Skeletal muscle satellite cell (primary cell): ENCODE results near the gene KLK2.

Experiments
- H3K27me3 ChIP-seq: 2 replicates; pipeline ENCODE4 v1.7.0; 2013; ENCODE audit warnings: low read length; ENCODE audit not compliant: control insufficient read depth, insufficient read depth
- H3K36me3 ChIP-seq: 2 replicates; pipeline ENCODE4 v1.7.0; 2013; ENCODE audit warnings: mild to moderate bottlenecking, control low read depth, low read length; ENCODE audit not compliant: insufficient read depth
- H3K4me1 ChIP-seq: 2 replicates; pipeline ENCODE4 v1.7.0; 2013; ENCODE audit warnings: low read length; ENCODE audit not compliant: control insufficient read depth, insufficient read depth
- H3K4me2 ChIP-seq: 2 replicates; pipeline ENCODE4 v1.7.0; 2013; ENCODE audit warnings: mild to moderate bottlenecking, low read length
- H3K4me3 ChIP-seq: 2 replicates; pipeline ENCODE4 v1.7.0; 2013; ENCODE audit warnings: low read length
- H3K9ac ChIP-seq: 2 replicates; pipeline ENCODE4 v1.7.0; 2013; ENCODE audit warnings: mild to moderate bottlenecking, low read depth, low read length, moderate library complexity
- H3K9me3 ChIP-seq: replicated peaks from 2 replicates; pipeline ENCODE4 v1.7.0; 2013; ENCODE audit warnings: mild to moderate bottlenecking, control low read depth, low read length

The KLK2 gene

GRCh38 chr19:50835785-50836542, 37.3 kb upstream of the KLK2 start:
- peak overlapping the region; percentile 80 for H3K4me3 ChIP-seq
- H3K9me3 ChIP-seq: no peaks in the 10 kb centered on the region
- no peaks in the 10 kb centered on the region for H3K27me3 ChIP-seq
- H3K4me2 ChIP-seq: peak overlapping the region; percentile 97
- H3K9ac ChIP-seq: peak overlapping the region; percentile 56
- no peaks in the 10 kb centered on the region for H3K4me1 ChIP-seq
- no peaks in the 10 kb centered on the region for H3K36me3 ChIP-seq

DNA sequence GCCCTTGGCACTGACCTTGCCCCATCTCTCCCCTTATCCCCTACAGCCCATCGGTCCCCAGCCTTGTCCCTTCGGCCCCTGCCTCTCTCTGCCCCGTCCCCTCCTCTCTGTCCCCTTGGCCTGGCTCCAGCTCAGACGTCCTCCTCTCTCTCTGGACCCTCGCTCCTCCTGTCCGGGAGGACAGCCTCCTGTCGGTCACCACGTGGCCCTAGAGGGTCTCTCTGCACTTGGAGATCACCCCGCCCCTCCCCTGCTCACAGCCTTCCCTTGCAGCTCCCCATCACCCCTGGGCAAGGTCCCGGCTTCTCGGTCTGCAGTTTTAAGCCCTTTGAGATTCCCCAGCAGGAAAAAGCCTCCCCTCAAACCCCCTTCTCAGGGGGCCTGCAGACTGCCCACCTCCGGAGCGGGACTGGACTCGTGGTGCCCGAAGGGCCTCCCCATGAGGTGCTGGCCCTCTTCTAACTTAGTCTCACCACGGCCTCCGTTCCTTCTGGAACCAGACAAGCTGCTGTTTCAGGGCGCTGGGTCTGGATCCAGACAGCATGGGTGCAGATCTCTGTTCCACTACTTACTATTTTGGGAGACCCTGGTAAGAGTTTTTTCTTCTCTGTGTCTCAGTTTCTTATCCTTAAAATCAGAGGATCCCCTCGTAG, 36.6 kb upstream of the KLK2 start:
- H3K9me3 ChIP-seq: no peaks in the 10 kb centered on the region
- no peak overlapping the region for H3K4me3 ChIP-seq
- no peaks in the 10 kb centered on the region for H3K4me1 ChIP-seq
- no peaks in the 10 kb centered on the region for H3K27me3 ChIP-seq
- H3K9ac ChIP-seq: no peak overlapping the region
- no peaks in the 10 kb centered on the region for H3K36me3 ChIP-seq
- H3K4me2 ChIP-seq: peak overlapping the region; percentile 97

- Histone ChIP-seq H3K27me3 (no peaks in the 10 kb centered on the region), H3K9me3 (no peaks in the 10 kb centered on the region), H3K9ac (no peak overlapping the region), H3K4me1 (no peaks in the 10 kb centered on the region), H3K4me3 (no peak overlapping the region), H3K36me3 (no peaks in the 10 kb centered on the region), H3K4me2 (no peak overlapping the region)
These were observed 35.9 kb upstream of the KLK2 start for GRCh38 chr19:50837300-50837699.

DNA sequence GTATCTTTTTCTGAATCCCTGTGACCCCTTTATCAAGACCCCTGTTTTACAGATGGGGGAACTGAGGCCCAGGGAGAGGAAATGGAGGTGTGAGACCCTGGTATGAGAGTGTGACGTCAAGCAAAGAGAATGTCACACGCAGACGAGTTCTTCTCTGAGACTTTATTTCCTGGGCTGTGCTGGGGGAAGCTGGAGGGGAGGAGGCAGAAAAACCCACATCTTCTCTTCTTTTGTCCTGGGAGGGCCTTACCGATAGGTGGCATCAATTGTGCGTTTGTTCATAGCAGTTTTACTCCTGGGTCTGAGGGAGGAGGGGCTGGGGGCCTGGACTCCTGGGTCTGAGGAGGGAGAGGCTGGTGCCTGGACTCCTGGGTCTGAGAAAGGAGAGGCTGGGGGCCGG, 35.0 kb upstream of the KLK2 start:
- Histone ChIP-seq H3K27me3 (no peaks in the 10 kb centered on the region), H3K4me1 (no peaks in the 10 kb centered on the region)

GRCh38 chr19:50839712-50840655, 33.3 kb upstream of the KLK2 start:
- no peak overlapping the region for H3K9ac ChIP-seq
- H3K4me1 ChIP-seq: no peaks in the 10 kb centered on the region
- H3K27me3 ChIP-seq: no peaks in the 10 kb centered on the region
- no peak overlapping the region for H3K4me3 ChIP-seq
- H3K9me3 ChIP-seq: no peaks in the 10 kb centered on the region
- H3K36me3 ChIP-seq: no peaks in the 10 kb centered on the region
- H3K4me2 ChIP-seq: no peak overlapping the region

More for the DNA sequence above, 35.0 kb upstream of the KLK2 start:
- Histone ChIP-seq H3K9ac (no peak overlapping the region), H3K9me3 (no peaks in the 10 kb centered on the region), H3K36me3 (no peaks in the 10 kb centered on the region), H3K4me3 (no peak overlapping the region), H3K4me2 (no peak overlapping the region)

GRCh38 chr19:50842130-50842529, 31.1 kb upstream of the KLK2 start:
- no peak overlapping the region for H3K4me3 ChIP-seq
- no peak overlapping the region for H3K4me2 ChIP-seq
- H3K27me3 ChIP-seq: no peaks in the 10 kb centered on the region
- no peaks in the 10 kb centered on the region for H3K9me3 ChIP-seq
- no peaks in the 10 kb centered on the region for H3K4me1 ChIP-seq
- H3K9ac ChIP-seq: no peak overlapping the region
- no peaks in the 10 kb centered on the region for H3K36me3 ChIP-seq

GRCh38 chr19:50843205-50843604, 30.0 kb upstream of the KLK2 start:
- no peak overlapping the region for H3K4me2 ChIP-seq
- no peaks in the 10 kb centered on the region for H3K4me1 ChIP-seq
- H3K9ac ChIP-seq: no peak overlapping the region
- no peak overlapping the region for H3K4me3 ChIP-seq
- H3K36me3 ChIP-seq: no peaks in the 10 kb centered on the region
- no peaks in the 10 kb centered on the region for H3K27me3 ChIP-seq
- no peaks in the 10 kb centered on the region for H3K9me3 ChIP-seq

DNA sequence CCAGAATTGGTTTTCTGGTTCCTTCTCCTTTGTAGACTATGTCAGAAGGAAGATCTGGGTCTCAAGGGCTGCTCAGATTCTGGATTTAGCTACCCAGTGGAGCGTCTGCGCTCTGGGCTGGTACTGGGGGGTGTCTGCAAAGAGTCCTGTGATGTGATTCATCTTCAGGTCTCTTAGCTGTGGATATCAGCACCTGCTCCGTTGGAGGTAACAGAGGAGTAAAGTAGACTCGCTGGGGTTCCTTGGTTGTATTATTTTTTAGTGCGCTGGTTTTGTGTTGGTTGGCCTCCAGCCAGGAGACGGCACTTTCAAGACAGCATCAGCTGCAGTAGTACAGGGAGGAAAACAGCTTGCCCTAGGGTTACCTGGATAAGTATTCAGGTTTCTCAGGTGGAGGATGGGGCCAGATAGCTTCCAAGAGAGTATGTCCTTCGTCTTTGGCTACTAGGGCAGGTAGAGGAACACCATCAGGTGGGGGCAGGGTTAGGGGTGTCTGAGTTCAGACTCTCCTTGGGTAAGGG, 29.5 kb upstream of the KLK2 start:
- Histone ChIP-seq H3K9me3 (no peaks in the 10 kb centered on the region), H3K4me1 (no peaks in the 10 kb centered on the region), H3K4me2 (no peak overlapping the region), H3K36me3 (no peaks in the 10 kb centered on the region), H3K9ac (no peak overlapping the region), H3K4me3 (no peak overlapping the region), H3K27me3 (no peaks in the 10 kb centered on the region)

GRCh38 chr19:50844296-50844935, 28.8 kb upstream of the KLK2 start:
- no peaks in the 10 kb centered on the region for H3K36me3 ChIP-seq
- H3K4me3 ChIP-seq: no peak overlapping the region
- no peak overlapping the region for H3K9ac ChIP-seq
- H3K9me3 ChIP-seq: no peaks in the 10 kb centered on the region
- no peaks in the 10 kb centered on the region for H3K27me3 ChIP-seq
- no peaks in the 10 kb centered on the region for H3K4me1 ChIP-seq
- H3K4me2 ChIP-seq: no peak overlapping the region

- Histone ChIP-seq H3K27me3 (no peaks in the 10 kb centered on the region), H3K9me3 (no peaks in the 10 kb centered on the region), H3K36me3 (no peaks in the 10 kb centered on the region), H3K9ac (no peak overlapping the region), H3K4me3 (no peak overlapping the region), H3K4me2 (no peak overlapping the region), H3K4me1 (no peaks in the 10 kb centered on the region)
These were observed 22.5 kb upstream of the KLK2 start for GRCh38 chr19:50850738-50851137.

DNA sequence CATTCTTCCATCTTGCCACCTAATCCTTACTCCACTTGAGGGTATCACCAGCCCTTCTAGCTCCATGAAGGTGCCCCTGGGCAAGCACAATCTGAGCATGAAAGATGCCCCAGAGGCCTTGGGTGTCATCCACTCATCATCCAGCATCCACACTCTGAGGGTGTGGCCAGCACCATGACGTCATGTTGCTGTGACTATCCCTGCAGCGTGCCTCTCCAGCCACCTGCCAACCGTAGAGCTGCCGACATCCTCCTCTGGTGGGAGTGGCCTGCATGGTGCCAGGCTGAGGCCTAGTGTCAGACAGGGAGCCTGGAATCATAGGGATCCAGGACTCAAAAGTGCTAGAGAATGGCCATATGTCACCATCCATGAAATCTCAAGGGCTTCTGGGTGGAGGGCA, 21.6 kb upstream of the KLK2 start:
- Histone ChIP-seq H3K36me3 (no peaks in the 10 kb centered on the region), H3K4me3 (no peak overlapping the region), H3K4me2 (no peak overlapping the region), H3K27me3 (no peaks in the 10 kb centered on the region), H3K4me1 (no peaks in the 10 kb centered on the region), H3K9me3 (no peaks in the 10 kb centered on the region), H3K9ac (no peak overlapping the region)
